ENCODE data around the gene PRKCE.

DNA sequence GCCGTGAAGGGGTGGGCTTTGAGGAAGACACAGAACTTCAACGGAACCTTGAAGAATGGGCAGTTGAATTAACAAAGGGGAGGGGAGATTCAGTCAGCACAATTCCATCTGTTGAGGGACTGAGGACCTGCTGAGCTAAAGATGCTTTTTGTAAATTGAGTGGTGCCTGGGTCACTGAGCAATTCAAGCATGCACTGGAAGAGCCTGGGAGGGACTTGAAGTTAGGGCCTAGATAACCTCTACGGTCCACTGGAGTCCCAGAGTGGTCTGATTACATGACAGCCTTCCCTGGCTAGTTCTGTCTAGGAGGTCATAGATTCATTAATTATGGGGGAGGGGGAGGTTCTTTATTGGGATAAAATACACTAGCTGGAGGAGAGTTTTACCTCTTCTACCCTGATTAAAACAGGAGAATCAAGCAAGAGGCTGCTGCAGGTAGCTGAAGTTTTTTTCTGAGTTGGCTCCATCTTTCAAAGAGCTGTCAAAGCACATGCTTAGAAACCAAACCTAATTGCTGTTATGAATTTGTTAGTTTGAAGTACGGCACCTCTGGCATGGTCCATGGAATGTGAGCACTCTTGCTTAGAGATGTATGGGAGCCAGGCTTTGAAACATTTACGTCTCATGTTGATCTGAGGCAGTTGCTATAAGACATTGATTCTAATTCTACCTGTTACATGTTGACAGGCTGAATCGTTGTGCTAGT, 290.2 kb downstream of the PRKCE start:
- TF ChIP-seq POLR2A (IDR thresholded peaks at IDR 0.05) (no peak), CTCF (IDR thresholded peaks at IDR 0.05) (no peak)
